ENCODE data around the gene SLC52A1. TPM values are rescaled to one million over a fixed set of nuclear protein-coding genes. Genes with fewer than 3 reads are reported as not detected.

The SLC52A1 gene
- total RNA-seq, 1 donor from 2014 or later, result 0.53 TPM

- DNase-seq (ENCODE audit: low read depth), result no peak
- Histone ChIP-seq H3K36me3 (ENCODE audit: control insufficient read depth, insufficient read depth, low read length) (no peaks in the 10 kb centered on the region), H3K27me3 (ENCODE audit: control insufficient read depth, insufficient read depth, low read length) (no peaks in the 10 kb centered on the region), H3K4me3 (ENCODE audit: low read depth, low read length) (no peak overlapping the region)
- TF ChIP-seq CTCF (IDR thresholded peaks at IDR 0.05; ENCODE audit: insufficient read depth, low read length, severe bottlenecking), result no peak
- FAIRE-seq, result no peak
Observed at GRCh38 chr17:4994081-4994595, 41.1 kb downstream of the SLC52A1 start.

- FAIRE-seq, result no peak
- H3K4me3 ChIP-seq (ENCODE audit: low read depth, low read length), result peak overlapping the region; percentile 87
- no peak for DNase-seq (ENCODE audit: low read depth)
Observed at GRCh38 chr17:4987767-4988567, 47.3 kb downstream of the SLC52A1 start.

GRCh38 chr17:4986951-4987766 is 48.1 kb downstream of the SLC52A1 start, which contains the start of gene CAMTA2:
TSS of gene CAMTA2 (minus strand) at chr17:4987675. CDS start at chr17:4986222, 1,453 bp downstream.
- no peaks in the 10 kb centered on the region for H3K27me3 ChIP-seq (ENCODE audit: control insufficient read depth, insufficient read depth, low read length)
- DNase-seq (ENCODE audit: low read depth) (peak; percentile 36), FAIRE-seq (no peak)
- peak within 1 kb of the TSS; percentile 87 for H3K4me3 ChIP-seq (ENCODE audit: low read depth, low read length)
- H3K36me3 ChIP-seq (ENCODE audit: control insufficient read depth, insufficient read depth, low read length), result peaks cover 8% of the 10 kb centered on the region
- peak; percentile 80 for TF ChIP-seq CTCF (IDR thresholded peaks at IDR 0.05; ENCODE audit: insufficient read depth, low read length, severe bottlenecking)

More at GRCh38 chr17:4987767-4988567, 47.3 kb downstream of the SLC52A1 start:
- no peaks in the 10 kb centered on the region for H3K27me3 ChIP-seq (ENCODE audit: control insufficient read depth, insufficient read depth, low read length)
- no peak for TF ChIP-seq CTCF (IDR thresholded peaks at IDR 0.05; ENCODE audit: insufficient read depth, low read length, severe bottlenecking)
- peaks cover 5% of the 10 kb centered on the region for H3K36me3 ChIP-seq (ENCODE audit: control insufficient read depth, insufficient read depth, low read length)

GRCh38 chr17:4986403-4986802 is 48.8 kb downstream of the SLC52A1 start:
- peak; percentile 40 for DNase-seq (ENCODE audit: low read depth)

More at GRCh38 chr17:4986403-4986802, 48.8 kb downstream of the SLC52A1 start:
- Histone ChIP-seq H3K27me3 (ENCODE audit: control insufficient read depth, insufficient read depth, low read length) (no peaks in the 10 kb centered on the region), H3K36me3 (ENCODE audit: control insufficient read depth, insufficient read depth, low read length) (peaks cover 10% of the 10 kb centered on the region), H3K4me3 (ENCODE audit: low read depth, low read length) (peak overlapping the region; percentile 87)
- no peak for TF ChIP-seq CTCF (IDR thresholded peaks at IDR 0.05; ENCODE audit: insufficient read depth, low read length, severe bottlenecking)
- FAIRE-seq, result no peak

Other genes with a start within 250 kb of the SLC52A1 start
- 0.77 TPM in 1 of 2 replicates, not detected in the other for gene VMO1, start 249.1 kb downstream of the SLC52A1 start, total RNA-seq
- gene GLTPD2, start 246.5 kb downstream of the SLC52A1 start, total RNA-seq, result not detected in 2 replicates
- 144 and 157 TPM in 2 replicates for gene PSMB6, start 239.3 kb downstream of the SLC52A1 start, total RNA-seq
- 20.0 and 41.6 TPM in 2 replicates for gene PLD2, start 228.3 kb downstream of the SLC52A1 start, total RNA-seq
- 58.4 and 91.7 TPM in 2 replicates for gene MINK1, start 202.1 kb downstream of the SLC52A1 start, total RNA-seq
- gene C17orf107, start 135.9 kb downstream of the SLC52A1 start, total RNA-seq, result 5.5 and 8.3 TPM in 2 replicates
- 0.13 and 0.79 TPM in 2 replicates for gene CHRNE, start 132.3 kb downstream of the SLC52A1 start, total RNA-seq
- not detected in 2 replicates for gene GP1BA, start 103.1 kb downstream of the SLC52A1 start, total RNA-seq
- gene SLC25A11, start 95.4 kb downstream of the SLC52A1 start, total RNA-seq, result 51.6 and 71.8 TPM in 2 replicates
- 15.8 and 26.0 TPM in 2 replicates for gene RNF167, start 95.2 kb downstream of the SLC52A1 start, total RNA-seq
- gene PFN1, start 86.9 kb downstream of the SLC52A1 start, total RNA-seq, result 440 and 907 TPM in 2 replicates
- 0.51 and 1.8 TPM in 2 replicates for gene ENO3, start 84.3 kb downstream of the SLC52A1 start, total RNA-seq
- 40.5 and 64.0 TPM in 2 replicates for gene SPAG7, start 67.6 kb downstream of the SLC52A1 start, total RNA-seq
- 4.7 and 5.9 TPM in 2 replicates for gene CAMTA2, start 47.8 kb downstream of the SLC52A1 start, total RNA-seq
- 0.13 and 0.53 TPM in 2 replicates for gene INCA1, start 37.9 kb downstream of the SLC52A1 start, total RNA-seq
- 89.0 and 232 TPM in 2 replicates for gene KIF1C, start 37.5 kb downstream of the SLC52A1 start, total RNA-seq
- gene ZFP3, start 43.0 kb upstream of the SLC52A1 start, total RNA-seq, result 0.53 and 0.64 TPM in 2 replicates
- 8.2 and 10.0 TPM in 2 replicates for gene ZNF232, start 76.5 kb upstream of the SLC52A1 start, total RNA-seq
- not detected in 2 replicates for gene USP6, start 80.6 kb upstream of the SLC52A1 start, total RNA-seq
- 2.9 and 3.2 TPM in 2 replicates for gene ZNF594, start 156.4 kb upstream of the SLC52A1 start, total RNA-seq
- gene SCIMP, start 199.4 kb upstream of the SLC52A1 start, total RNA-seq, result not detected in 2 replicates
- gene RABEP1, start 246.9 kb upstream of the SLC52A1 start, total RNA-seq, result 38.5 and 41.1 TPM in 2 replicates